SIG-M5 treated with dmso at 0.1 percent for 504 hours (cell line): ENCODE results near the gene CHN2.

Experiments
- DNase-seq: peaks from one replicate; lab custom pipeline; 2025; ENCODE audit not compliant: unreplicated experiment; lab: John Stamatoyannopoulos, UW

CHN2 gene

GRCh38 chr7:29281782-29282541 lies 87.4 kb downstream of the CHN2 start:
- no peak for DNase-seq

GRCh38 chr7:29282819-29283414 lies 88.3 kb downstream of the CHN2 start:
- DNase-seq: peak; percentile 48

- DNase-seq: no peak
Measured at GRCh38 chr7:29284696-29285443, 90.3 kb downstream of the CHN2 start.

- peak; percentile 59 for DNase-seq
Measured at GRCh38 chr7:29285444-29285793, 90.8 kb downstream of the CHN2 start.

- no peak for DNase-seq
Measured at GRCh38 chr7:29285861-29286260, 91.3 kb downstream of the CHN2 start.

- DNase-seq: no peak
Measured at GRCh38 chr7:29287366-29287765, 92.8 kb downstream of the CHN2 start.

GRCh38 chr7:29288181-29289091 lies 93.9 kb downstream of the CHN2 start:
- no peak for DNase-seq

GRCh38 chr7:29289156-29290021 lies 94.8 kb downstream of the CHN2 start:
- DNase-seq: no peak

- no peak for DNase-seq
Measured at GRCh38 chr7:29290829-29291228, 96.3 kb downstream of the CHN2 start.

- DNase-seq: no peak
Measured at GRCh38 chr7:29291723-29292618, 97.4 kb downstream of the CHN2 start.

GRCh38 chr7:29292886-29293658 lies 98.5 kb downstream of the CHN2 start:
- no peak for DNase-seq

- DNase-seq: no peak
Measured at GRCh38 chr7:29296421-29296820, 101.8 kb downstream of the CHN2 start.

- DNase-seq: no peak
Measured at GRCh38 chr7:29297194-29297890, 102.8 kb downstream of the CHN2 start.

GRCh38 chr7:29299086-29299485 lies 104.5 kb downstream of the CHN2 start:
- DNase-seq: no peak

GRCh38 chr7:29300026-29300480 lies 105.5 kb downstream of the CHN2 start:
- no peak for DNase-seq

GRCh38 chr7:29300649-29301048 lies 106.1 kb downstream of the CHN2 start:
- no peak for DNase-seq

- DNase-seq: no peak
Measured at GRCh38 chr7:29302666-29303395, 108.3 kb downstream of the CHN2 start.
